ENCODE data around the gene TM4SF1.

Gene TM4SF1

DNA sequence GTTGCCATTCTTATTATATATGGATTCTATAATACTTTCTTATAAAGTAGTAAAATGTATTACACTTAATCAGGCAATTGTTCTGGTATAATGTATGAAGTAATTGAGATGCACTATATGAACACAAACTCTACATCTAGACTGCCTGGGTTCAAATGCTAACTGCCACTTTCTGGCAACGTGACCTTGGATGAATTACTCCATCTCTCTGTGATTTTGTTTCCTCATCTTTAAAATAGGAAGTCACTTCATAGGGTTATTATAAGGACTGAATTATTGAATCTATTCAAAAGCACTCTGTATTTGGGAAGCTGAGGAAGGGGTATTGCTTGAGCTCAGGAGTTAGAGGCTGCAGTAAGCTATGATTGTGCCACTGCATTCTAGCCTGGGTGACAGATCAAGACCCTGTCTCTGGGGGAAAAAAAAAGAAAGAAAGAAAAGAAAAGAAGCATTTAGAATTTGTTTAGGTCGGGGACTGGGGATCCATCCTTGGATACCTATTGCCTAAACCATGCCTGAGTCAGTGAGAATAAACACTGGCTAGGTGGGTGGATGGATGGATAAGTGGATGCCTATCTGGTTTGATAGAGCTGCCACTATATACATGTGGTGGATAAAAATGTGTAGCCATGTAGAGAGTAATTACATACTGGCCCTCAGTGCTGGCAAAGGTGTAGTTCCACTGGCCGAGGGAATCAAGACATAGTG is 2.5 kb downstream of the TM4SF1 start:
- Mint-ChIP-seq H3K27ac (no peak overlapping the region), H3K27me3 (ENCODE audit: low read depth) (peaks cover 23% of the 10 kb centered on the region), H3K9me3 (no peaks in the 10 kb centered on the region), H3K4me3 (no peak overlapping the region), H3K36me3 (ENCODE audit: low read depth) (no peaks in the 10 kb centered on the region), H3K4me1 (ENCODE audit: low read depth) (no peaks in the 10 kb centered on the region)
- DNase-seq (ENCODE audit: low spot score): no peak

DNA sequence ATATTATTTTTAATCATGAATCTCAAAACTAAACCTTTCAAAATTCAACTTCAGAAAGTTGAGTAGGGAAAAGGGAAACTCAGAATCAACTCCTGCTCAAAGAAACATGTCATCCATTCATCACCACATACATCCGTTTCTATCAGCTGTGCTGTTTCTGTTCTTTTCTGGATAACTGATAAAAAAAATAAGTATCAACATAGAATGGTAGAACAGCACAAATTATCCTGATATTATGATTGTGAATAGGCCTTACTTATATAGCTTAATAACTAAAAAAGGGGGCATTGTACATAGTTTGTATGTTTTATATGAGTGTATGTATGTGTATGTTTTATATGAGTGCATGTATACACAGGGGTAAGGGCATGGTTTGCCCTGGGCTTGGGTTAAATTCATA is 3.1 kb downstream of the TM4SF1 start:
- H3K27me3 Mint-ChIP-seq (ENCODE audit: low read depth): peaks cover 23% of the 10 kb centered on the region
- DNase-seq (ENCODE audit: low spot score): no peak
- no peaks in the 10 kb centered on the region for H3K4me1 Mint-ChIP-seq (ENCODE audit: low read depth)
- no peaks in the 10 kb centered on the region for H3K9me3 Mint-ChIP-seq
- H3K36me3 Mint-ChIP-seq (ENCODE audit: low read depth): no peaks in the 10 kb centered on the region
- no peak overlapping the region for H3K27ac Mint-ChIP-seq
- H3K4me3 Mint-ChIP-seq: no peak overlapping the region

- Mint-ChIP-seq H3K4me1 (ENCODE audit: low read depth) (no peaks in the 10 kb centered on the region), H3K27me3 (ENCODE audit: low read depth) (peaks cover 21% of the 10 kb centered on the region), H3K27ac (no peak overlapping the region), H3K36me3 (ENCODE audit: low read depth) (no peaks in the 10 kb centered on the region), H3K4me3 (no peak overlapping the region), H3K9me3 (no peaks in the 10 kb centered on the region)
- DNase-seq (ENCODE audit: low spot score): no peak
Observed at GRCh38 chr3:149373235-149374125, 4.0 kb downstream of the TM4SF1 start.

DNA sequence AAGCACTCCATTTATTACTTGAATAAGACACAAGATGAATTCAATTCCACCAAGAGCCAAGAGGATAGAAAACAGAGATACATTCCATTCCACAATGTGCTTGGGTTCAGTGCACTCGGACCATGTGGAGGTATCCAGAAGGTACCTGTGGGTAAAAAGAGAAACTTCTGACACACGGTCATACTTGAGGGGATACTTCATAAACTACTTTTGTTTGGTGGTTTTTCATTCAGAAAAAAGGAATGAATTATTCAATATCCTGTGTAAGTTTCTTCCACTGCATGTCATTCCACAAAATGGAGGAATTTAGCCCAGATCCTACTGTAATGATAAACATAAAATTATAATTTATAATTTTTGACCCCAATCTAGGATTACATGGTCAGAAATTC is 5.7 kb downstream of the TM4SF1 start:
- no peak overlapping the region for H3K27ac Mint-ChIP-seq
- no peak for DNase-seq (ENCODE audit: low spot score)
- H3K4me3 Mint-ChIP-seq: no peak overlapping the region
- H3K27me3 Mint-ChIP-seq (ENCODE audit: low read depth): peaks cover 15% of the 10 kb centered on the region
- H3K9me3 Mint-ChIP-seq: no peaks in the 10 kb centered on the region
- H3K4me1 Mint-ChIP-seq (ENCODE audit: low read depth): no peaks in the 10 kb centered on the region
- no peaks in the 10 kb centered on the region for H3K36me3 Mint-ChIP-seq (ENCODE audit: low read depth)

- H3K4me3 Mint-ChIP-seq: no peak overlapping the region
- H3K27ac Mint-ChIP-seq: no peak overlapping the region
- no peak for DNase-seq (ENCODE audit: low spot score)
Observed at GRCh38 chr3:149371001-149371722, 6.3 kb downstream of the TM4SF1 start.

GRCh38 chr3:149369991-149370866 is 7.2 kb downstream of the TM4SF1 start:
- no peak overlapping the region for H3K27ac Mint-ChIP-seq
- H3K4me3 Mint-ChIP-seq: no peak overlapping the region
- H3K4me1 Mint-ChIP-seq (ENCODE audit: low read depth): no peaks in the 10 kb centered on the region
- no peaks in the 10 kb centered on the region for H3K9me3 Mint-ChIP-seq
- no peaks in the 10 kb centered on the region for H3K36me3 Mint-ChIP-seq (ENCODE audit: low read depth)
- peaks cover 12% of the 10 kb centered on the region for H3K27me3 Mint-ChIP-seq (ENCODE audit: low read depth)
- DNase-seq (ENCODE audit: low spot score): no peak

More at GRCh38 chr3:149371001-149371722, 6.3 kb downstream of the TM4SF1 start:
- Mint-ChIP-seq H3K4me1 (ENCODE audit: low read depth) (no peaks in the 10 kb centered on the region), H3K27me3 (ENCODE audit: low read depth) (peaks cover 14% of the 10 kb centered on the region), H3K36me3 (ENCODE audit: low read depth) (no peaks in the 10 kb centered on the region), H3K9me3 (no peaks in the 10 kb centered on the region)

DNA sequence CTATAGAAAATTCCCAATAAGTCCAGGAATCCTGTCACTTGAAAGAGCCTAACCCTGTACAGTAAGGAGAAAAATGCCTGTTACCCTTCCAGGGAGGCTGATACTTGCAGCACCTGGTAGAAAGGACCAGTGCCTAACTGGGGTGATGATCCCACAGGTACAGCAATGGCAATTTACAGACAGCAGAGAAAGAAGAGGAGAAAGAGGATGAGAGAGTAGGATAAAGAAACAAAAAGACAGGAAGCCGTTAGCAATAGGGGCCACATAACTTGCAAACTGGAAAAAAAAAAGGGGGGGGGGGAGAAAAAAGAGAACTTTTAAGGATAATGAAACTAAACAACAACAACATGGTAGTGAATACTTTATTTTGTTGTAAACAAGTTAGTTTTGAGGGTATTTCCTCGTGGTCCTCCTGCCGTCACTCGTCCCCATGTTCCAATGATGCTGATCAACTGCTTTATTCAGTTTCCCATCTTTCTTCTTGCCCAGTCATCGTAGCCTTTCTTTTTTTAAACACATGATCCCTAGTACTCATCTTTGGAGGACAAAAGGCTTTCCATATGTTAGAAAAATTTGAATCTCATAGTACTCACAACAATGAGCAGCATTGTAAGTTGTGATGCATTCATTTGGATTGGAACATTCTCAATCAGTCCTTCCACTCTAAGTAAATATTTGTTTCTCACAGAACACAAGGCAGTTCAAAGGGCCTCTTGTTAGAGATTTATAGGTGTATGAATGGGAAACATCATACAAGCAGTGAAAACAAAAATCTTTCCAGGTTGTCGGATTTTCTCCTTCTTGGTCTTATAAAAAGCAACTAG is 8.6 kb downstream of the TM4SF1 start:
- H3K36me3 Mint-ChIP-seq (ENCODE audit: low read depth): no peaks in the 10 kb centered on the region
- H3K9me3 Mint-ChIP-seq: no peaks in the 10 kb centered on the region
- H3K4me1 Mint-ChIP-seq (ENCODE audit: low read depth): no peaks in the 10 kb centered on the region
- peaks cover 12% of the 10 kb centered on the region for H3K27me3 Mint-ChIP-seq (ENCODE audit: low read depth)
- no peak overlapping the region for H3K4me3 Mint-ChIP-seq
- H3K27ac Mint-ChIP-seq: no peak overlapping the region
- DNase-seq (ENCODE audit: low spot score): no peak

- Mint-ChIP-seq H3K36me3 (ENCODE audit: low read depth) (no peaks in the 10 kb centered on the region), H3K9me3 (no peaks in the 10 kb centered on the region), H3K27me3 (ENCODE audit: low read depth) (peaks cover 12% of the 10 kb centered on the region), H3K27ac (no peak overlapping the region), H3K4me3 (no peak overlapping the region), H3K4me1 (ENCODE audit: low read depth) (no peaks in the 10 kb centered on the region)
- DNase-seq (ENCODE audit: low spot score): no peak
Observed at GRCh38 chr3:149368201-149368673, 9.2 kb downstream of the TM4SF1 start.

GRCh38 chr3:149366941-149367840 is 10.3 kb downstream of the TM4SF1 start:
- no peak overlapping the region for H3K27ac Mint-ChIP-seq
- H3K4me3 Mint-ChIP-seq: no peak overlapping the region
- no peaks in the 10 kb centered on the region for H3K36me3 Mint-ChIP-seq (ENCODE audit: low read depth)
- DNase-seq (ENCODE audit: low spot score): no peak
- no peaks in the 10 kb centered on the region for H3K9me3 Mint-ChIP-seq
- H3K27me3 Mint-ChIP-seq (ENCODE audit: low read depth): peaks cover 9% of the 10 kb centered on the region
- H3K4me1 Mint-ChIP-seq (ENCODE audit: low read depth): no peaks in the 10 kb centered on the region

GRCh38 chr3:149366031-149366430 is 11.4 kb downstream of the TM4SF1 start:
- Mint-ChIP-seq H3K27ac (no peak overlapping the region), H3K4me1 (ENCODE audit: low read depth) (no peaks in the 10 kb centered on the region), H3K36me3 (ENCODE audit: low read depth) (no peaks in the 10 kb centered on the region), H3K27me3 (ENCODE audit: low read depth) (peaks cover 5% of the 10 kb centered on the region), H3K9me3 (no peaks in the 10 kb centered on the region), H3K4me3 (no peak overlapping the region)
- DNase-seq (ENCODE audit: low spot score): no peak

DNA sequence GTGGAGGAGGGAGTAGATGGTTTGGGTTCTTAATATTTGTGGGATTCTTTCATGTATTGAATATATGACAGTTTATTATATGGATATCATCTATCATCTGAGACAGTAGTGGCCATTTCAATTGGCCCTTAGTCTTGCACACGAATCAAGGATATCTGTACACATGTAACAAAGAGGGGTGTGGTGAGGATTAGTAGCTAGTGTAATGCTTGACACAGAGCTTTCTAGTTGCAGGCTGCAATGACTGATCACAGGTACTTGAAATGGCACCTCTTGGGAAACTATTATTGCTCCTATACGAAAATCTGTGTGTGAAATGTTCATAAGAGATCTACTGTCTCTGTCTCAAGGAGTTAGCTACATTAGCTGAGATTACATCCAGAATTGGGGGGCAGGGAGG is 12.8 kb downstream of the TM4SF1 start:
- Mint-ChIP-seq H3K27me3 (ENCODE audit: low read depth) (peaks cover 6% of the 10 kb centered on the region), H3K4me3 (no peak overlapping the region), H3K27ac (no peak overlapping the region), H3K4me1 (ENCODE audit: low read depth) (no peaks in the 10 kb centered on the region), H3K36me3 (ENCODE audit: low read depth) (no peaks in the 10 kb centered on the region), H3K9me3 (no peaks in the 10 kb centered on the region)
- no peak for DNase-seq (ENCODE audit: low spot score)

- no peaks in the 10 kb centered on the region for H3K4me1 Mint-ChIP-seq (ENCODE audit: low read depth)
Observed at GRCh38 chr3:149363053-149363452, 14.4 kb downstream of the TM4SF1 start.

More at GRCh38 chr3:149363053-149363452, 14.4 kb downstream of the TM4SF1 start:
- Mint-ChIP-seq H3K4me3 (no peak overlapping the region), H3K36me3 (ENCODE audit: low read depth) (no peaks in the 10 kb centered on the region), H3K9me3 (no peaks in the 10 kb centered on the region), H3K27ac (no peak overlapping the region), H3K27me3 (ENCODE audit: low read depth) (peaks cover 11% of the 10 kb centered on the region)
- no peak for DNase-seq (ENCODE audit: low spot score)

Data from T-helper 2 cell treated with Interferon-gamma antibody and Interleukin-4, amounts not matched to agents 5 μg/mL and 100 μg/mL, for 36 hours (primary cell).